GM18909 (cell line): ENCODE results near the gene FADS1.

ENCODE experiments used
- ATAC-seq: cut with Tn5 transposase; IDR thresholded peaks from one replicate; pipeline ENCODE4 v1.9.1; 2021; ENCODE audit warnings: mild to moderate bottlenecking; ENCODE audit not compliant: unreplicated experiment, poor library complexity

Gene FADS1

DNA sequence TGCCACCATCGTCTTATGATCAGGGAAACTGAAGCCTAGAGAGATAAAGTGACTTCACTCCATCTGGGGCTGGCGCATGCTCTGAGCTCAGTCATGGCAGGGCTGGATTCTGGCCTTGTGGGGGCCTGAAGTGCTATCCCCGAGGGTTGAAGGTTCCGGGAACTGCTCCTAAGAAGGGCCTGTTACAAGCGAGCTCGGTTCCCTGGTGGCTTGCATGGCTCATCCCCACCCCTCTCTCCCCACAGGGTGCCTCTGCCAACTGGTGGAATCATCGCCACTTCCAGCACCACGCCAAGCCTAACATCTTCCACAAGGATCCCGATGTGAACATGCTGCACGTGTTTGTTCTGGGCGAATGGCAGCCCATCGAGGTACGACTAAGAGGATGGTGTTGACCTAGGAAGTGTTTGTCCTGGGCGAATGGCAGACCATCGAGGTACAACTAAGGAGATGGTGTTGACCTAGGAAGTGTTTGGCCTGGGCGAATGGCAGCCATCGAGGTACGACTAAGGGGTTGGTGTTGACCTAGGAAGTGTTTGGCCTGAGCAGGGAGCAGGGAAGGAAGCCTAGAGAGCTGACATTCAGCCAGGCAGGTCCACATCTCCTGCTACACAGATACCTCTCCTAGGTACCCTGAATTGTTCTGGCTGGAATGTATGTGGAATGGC lies 31.2 kb upstream of the FADS1 start:
- no peak for ATAC-seq

DNA sequence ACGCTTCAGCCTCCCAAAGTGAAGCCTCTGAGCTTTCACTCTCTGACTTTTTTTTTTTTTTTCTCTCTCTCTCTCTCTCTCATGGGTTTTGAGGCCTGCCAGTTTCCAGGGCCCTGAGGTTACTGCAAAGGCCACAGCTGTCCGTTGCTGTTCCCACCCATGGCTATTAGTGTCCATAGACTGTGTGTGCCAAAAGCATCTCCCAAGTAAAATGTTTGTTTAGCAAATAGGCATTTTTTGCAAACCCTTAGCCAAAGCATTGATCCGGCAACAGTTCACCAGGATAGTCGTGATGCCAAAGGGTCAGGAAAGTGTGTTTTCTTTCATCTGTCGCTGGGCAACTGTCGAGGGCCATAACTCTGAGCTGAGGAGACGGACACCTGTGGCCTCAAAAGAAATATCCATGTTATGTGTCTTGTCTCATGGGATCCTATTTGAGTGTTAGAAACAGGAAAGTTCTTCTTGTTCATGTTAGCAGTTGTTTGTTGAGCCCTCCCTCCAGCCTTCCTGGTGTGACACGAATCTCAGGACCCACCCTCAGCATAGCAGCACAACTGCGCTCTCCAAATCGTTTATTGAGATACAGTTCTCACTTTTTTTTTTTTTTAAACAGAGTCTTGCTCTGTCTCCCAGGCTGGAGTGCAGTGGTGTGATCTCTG lies 29.7 kb upstream of the FADS1 start:
- no peak for ATAC-seq

DNA sequence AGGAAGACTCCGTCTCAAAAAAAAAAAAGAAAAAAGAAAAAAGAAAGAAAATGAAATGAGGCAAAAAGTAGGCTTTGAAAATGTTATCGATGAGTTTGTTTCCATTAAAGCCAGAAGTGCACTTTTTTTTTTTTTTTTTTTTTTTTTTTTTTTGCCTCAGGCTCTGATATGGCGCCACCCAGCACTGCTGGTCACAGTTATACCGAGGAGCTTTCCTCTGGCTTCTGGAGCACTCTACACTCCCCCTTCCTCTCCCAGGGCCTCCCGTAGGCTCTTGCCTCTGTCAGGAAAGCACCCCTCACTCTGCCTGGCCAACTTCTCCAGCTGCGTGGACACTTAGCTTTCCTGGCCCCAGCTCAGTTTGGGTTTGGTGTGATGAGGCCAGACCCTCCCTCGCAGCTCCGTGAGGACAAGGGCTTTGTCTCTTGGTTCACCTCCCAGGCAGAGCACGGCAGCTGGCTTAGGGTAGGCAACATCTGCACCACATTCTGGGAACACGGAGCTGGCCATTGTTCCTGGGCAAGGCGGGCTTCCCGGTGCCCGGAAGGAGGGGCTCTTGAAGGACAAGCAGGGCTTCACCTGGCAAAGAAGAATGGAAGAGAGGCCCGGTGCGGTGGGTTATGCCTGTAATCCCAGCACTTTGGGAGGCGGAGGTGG lies 28.2 kb upstream of the FADS1 start:
- no peak for ATAC-seq

DNA sequence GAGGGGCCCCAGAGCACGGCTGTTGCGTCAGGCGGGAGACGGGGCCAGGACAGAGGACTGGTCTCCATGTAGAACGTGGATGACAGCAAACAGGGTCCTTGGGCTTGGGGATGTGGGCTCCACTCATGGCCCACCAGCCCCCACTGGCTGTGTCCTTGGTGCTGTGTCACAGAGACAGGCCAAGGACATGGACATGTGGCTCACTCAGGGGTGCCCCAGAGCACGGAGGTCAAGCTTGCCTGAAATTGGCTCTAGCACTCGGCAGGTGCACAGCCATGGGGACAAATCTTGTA lies 25.7 kb upstream of the FADS1 start:
- ATAC-seq, result no peak

DNA sequence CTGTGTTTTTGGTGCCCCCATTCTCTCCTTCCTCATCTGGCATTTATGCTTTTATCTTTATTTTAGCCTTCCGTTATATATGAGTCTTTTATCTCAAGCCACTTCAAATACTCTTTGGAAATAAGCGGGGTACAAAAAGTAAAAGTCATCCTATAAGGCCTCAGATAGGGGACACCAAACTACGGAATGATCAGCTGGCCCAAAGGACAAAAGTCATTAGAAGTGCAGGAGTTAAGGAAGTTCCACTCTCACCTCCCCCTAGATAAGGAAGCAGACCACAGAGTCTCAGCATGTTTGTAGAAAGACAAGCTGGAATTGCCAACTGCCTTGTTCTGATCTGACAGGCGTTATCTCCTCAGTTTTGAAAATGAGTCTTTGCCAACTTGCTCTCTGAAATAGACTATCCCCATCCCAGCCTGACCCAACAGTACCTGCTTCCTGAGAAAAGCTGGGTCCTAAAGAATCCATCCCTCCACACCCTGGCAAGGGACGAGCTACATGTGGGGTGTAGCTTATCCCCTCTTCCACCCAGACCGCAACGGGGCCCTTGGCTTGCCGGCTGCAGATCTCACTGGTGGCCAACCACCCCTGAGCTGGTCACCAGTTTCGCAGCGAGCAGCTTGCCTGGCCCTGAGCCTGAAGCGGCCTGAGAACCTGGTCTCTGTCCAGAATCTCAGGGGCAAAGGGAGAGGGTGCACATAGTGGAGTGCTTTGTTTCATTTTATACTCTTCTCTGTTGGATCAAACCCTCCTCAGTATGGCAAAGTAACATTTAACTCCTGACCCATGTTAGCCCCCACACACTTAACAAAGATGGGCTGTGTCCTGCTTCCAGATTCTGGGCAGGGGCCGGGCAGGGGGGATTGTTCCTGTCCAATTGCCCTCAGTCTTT lies 25.1 kb upstream of the FADS1 start:
- ATAC-seq, result no peak

DNA sequence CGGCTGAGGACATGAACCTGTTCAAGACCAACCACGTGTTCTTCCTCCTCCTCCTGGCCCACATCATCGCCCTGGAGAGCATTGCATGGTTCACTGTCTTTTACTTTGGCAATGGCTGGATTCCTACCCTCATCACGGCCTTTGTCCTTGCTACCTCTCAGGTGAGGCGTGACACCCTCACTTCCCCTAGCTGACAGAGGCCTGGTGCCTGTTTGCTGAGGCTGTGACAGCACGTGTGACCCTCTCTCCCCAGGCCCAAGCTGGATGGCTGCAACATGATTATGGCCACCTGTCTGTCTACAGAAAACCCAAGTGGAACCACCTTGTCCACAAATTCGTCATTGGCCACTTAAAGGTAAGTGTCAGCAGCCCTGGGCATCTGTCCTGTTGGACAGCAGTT lies 23.6 kb upstream of the FADS1 start:
- no peak for ATAC-seq

DNA sequence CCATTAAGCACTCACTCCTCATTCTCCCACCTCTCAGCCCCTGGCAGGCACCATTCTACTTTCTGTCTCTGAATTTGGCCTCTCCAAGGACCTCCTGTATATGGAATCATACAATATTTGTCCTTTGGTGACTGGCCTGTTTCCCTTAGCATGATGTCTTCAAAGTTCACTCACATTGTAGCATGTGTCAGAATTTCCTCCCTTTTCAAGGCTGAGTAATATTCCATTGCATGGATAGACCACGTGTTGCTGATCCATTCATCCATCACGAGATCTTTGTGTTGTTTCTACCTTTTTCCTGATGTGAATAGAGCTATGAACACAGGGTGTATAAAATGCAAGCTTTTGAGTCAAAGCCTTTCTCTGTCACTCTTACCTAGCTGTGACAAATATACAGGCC lies 22.9 kb upstream of the FADS1 start:
- no peak for ATAC-seq

- no peak for ATAC-seq
These were observed 22.1 kb upstream of the FADS1 start for GRCh38 chr11:61838921-61839320.

- no peak for ATAC-seq
These were observed 21.7 kb upstream of the FADS1 start for GRCh38 chr11:61838501-61838900.

DNA sequence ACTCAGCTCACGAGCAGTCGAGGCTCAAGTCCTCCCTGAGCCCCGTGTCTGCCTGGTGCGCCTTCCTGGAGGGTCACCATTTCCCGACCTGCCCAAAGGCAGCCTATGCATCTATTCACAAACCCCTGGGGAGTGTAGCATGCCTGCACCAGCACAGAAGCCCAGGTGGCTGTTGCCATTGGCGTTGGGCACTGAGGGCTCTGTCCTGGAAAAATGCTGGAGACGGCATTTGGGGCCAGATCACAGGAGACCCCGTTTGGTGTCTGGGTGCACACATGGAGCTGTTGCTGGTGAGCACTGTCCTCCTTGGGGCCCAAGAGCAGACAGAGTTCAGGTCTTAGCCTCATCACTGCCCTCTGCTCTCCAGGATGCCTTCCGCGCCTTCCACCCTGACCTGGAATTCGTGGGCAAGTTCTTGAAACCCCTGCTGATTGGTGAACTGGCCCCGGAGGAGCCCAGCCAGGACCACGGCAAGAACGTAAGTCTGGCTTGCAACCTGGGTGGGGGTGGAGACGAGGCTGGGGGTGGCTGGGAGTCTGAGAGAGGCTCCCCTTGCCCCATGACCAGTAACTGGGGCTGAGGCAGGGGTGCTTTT lies 20.7 kb upstream of the FADS1 start:
- ATAC-seq, result no peak

DNA sequence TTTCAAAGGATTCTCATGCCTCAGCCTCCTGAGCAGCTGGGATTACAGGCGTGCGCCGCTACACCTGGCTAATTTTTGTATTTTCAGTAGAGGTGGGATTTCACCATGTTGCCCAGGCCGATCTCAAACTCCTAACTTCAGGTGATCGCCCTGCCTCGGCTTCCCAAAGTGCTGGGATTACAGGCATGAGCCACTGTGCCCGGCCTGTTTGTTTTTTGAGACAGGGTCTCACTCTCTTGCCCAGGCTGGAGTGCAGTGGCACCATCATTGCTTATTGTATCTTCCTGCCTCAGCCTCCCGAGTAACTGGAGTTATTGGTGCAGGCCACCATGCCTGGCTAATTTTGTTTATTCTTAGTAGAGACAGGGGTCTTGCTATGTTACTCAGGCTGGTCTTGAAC lies 19.4 kb upstream of the FADS1 start:
- no peak for ATAC-seq

DNA sequence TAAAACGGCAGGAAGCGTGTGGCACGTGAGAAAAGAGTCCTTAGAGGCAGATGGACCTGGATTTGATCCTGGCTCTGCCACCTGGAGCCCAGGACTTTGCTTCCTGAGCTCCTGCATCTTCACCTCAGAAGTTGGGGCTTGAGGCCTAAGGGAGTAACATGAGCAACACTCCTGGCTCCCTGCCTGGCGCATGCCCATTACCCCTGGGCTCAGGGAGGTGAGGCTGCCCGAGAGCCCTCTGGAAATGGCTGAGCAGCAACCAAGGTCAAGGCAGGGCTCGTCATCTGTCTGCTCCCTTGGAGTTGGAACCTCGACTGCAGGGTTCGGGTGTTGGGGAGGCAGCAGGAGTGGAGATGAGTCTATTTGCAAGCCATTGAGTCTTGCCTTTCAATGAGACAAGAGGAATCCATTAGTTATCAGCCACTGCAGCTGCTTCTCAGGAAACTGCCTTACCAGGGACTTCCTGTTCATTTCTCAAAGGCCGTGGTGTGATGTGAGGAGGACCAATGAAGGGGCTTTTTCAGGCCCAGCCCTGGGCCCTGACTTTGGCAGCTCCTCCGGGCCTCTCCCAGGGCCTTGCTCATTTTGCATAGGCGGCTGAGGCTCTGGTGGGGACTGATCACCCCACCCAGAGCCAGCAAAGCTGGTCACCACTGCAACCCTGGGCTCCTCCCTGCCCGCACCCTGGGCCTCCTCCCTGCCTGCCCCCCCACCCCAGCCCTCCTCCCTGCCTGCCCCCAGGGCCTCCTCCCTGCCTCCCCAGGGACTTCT lies 17.7 kb upstream of the FADS1 start:
- peak; percentile 88 for ATAC-seq

DNA sequence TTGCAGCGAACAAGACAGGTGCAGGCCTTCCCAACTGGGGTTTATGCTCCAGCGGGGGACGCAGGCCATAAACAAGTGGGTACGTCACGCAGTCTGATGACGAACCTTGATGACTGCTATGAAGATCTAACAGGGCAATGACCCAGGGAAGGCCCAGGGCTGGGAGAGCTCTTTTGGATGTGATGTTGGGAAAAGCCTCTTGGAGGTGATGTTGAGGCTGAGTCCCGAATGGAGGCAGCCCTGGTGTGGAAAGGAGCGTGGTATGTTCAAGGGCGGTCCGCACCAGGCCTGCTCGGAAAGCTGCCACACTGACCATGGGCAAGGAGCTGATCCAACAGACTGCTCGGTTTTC lies 17.1 kb upstream of the FADS1 start:
- no peak for ATAC-seq

GRCh38 chr11:61833471-61833870 lies 16.7 kb upstream of the FADS1 start:
- no peak for ATAC-seq

DNA sequence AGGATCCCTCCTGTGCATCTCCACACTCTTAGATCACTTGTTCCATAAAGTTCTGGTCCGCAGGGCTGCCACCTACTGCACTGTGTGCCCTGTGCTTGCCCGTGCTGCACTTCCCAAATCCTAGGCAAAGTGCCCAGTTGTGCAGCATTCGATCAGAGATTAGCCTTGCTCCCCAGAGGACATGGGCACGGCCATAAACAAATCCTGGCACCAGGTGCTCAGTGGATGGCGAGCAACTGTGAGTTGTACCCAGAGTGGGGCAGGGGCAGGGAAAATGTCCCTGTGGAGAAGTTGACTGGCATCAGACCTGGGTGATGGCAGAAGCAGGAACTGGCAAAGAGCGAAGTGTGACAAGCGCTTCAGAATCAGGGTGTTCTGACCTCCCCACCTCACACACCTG lies 16.0 kb upstream of the FADS1 start:
- ATAC-seq, result no peak

DNA sequence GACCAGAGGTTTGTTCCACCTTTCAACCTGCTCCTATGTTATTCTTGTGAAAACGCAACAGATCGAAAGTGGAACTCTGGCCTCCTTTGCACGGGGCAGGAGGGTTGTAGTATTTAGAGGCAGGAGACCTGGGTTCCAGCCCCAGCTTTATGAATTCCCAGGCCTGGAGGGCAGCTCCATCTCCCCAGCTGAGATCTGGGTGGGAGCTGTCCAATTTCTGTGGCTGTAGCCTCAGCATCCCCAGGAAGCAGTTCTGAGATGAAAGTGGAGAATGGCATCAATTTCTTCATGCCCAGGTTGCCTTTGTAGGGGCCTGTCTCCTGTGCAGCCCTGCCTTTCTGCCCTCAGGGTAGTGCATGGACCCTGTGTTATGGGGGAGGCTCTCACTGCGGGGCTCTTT lies 15.4 kb upstream of the FADS1 start:
- ATAC-seq, result no peak

DNA sequence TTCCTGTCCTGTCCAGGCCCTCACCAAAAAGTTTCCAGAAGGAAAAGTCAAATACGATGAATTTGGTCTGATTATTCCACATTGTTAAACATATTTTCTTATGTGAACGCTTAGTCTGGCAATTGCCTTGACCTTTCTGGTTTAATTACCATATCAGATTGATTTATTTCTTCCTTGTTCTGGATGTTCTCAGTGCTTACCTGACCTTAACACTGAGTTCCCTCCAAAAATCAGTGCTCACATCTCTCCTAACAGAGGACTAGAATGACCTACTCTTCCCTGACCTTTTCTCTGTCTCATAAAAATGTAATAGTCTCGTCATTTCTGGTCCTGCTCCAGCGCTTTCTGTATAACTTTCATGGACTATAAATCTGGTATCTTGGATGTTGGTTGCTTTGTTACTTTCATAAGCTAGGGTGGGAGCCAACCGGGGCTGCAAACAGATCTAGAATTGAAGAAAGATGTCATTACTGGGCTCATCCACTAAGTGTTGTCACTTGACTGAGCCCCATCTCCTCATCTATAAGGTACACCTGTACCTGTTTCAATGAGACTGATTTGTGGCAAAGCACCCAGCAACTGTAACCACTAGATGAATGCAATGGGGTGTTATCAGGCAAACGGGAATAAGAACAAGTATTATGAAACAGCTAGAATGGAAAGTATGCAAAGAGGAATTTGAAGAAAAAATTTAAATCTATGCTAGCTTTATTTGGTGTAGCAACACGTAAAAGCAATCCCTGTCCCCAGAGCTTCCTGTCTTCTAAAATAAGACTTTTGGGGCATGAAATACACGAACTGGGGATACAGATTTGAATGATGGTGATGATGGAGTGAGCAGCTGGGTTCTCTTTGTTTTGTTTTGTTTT lies 13.7 kb upstream of the FADS1 start:
- no peak for ATAC-seq

DNA sequence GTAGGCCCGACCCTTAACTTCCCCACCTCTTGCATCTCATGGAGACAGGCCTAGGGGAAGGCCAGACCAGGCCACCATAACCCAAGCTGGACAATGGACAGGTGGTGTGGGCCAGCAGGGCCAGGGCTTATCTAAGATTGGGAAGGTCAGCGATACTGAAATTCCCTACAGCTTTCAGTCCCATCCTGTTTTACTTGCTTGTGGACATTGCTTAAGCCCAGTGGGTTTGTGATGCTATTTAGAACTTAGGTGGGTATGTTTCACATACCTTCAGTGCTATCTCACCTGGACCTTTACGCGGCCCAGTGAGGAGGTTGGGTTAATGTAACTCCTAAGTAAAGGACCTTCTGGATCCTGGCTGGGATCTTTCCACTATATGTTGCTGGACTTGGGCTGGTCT lies 13.0 kb upstream of the FADS1 start:
- no peak for ATAC-seq
